Measurements from ENCODE around the gene IL18.

IL18 gene

DNA sequence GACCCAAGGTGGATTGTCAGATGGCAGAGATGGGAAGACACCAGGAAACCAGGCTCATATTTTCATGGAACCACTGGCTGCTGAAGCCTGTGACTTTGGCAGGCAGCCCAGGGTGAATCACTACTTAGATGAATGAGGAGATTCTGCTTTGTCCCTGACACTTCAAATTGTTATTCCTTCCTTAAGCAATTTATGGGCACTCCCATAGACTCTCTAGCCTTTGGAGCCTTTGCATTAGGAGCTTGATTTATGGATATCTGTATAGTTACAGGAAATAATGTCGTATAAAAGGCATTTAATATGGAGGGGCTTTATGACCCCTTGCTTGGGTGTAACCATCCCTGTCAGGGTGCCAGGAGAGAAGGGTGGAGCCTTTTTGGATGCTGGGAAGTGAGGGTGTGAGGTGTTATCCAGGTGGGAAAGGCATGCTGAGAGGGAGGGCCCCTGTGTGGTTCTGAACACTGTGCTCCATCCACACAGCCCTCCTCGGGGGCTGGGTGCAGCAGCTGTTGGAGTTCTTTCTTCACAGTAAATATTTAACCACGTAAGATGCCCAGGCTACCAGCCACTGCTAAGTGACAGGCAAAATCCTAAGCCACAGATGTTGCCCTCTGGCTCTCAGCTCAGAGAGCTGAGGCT lies 35.3 kb downstream of the IL18 start:
- H3K27me3 ChIP-seq (replicated peaks; ENCODE audit: control insufficient read depth, insufficient read depth, low read length, poor library complexity, severe bottlenecking) = no peaks in the 10 kb centered on the region
- H3K4me3 ChIP-seq (ENCODE audit: insufficient read depth, low read depth, low read length, poor library complexity, severe bottlenecking) = no peak overlapping the region
- H3K27ac ChIP-seq (ENCODE audit: insufficient read depth, low read length, poor library complexity, severe bottlenecking) = no peak overlapping the region
- H3K36me3 ChIP-seq (ENCODE audit: control insufficient read depth, insufficient read depth, low read length) = no peaks in the 10 kb centered on the region
- no peaks in the 10 kb centered on the region for H3K9me3 ChIP-seq (ENCODE audit: control insufficient read depth, low read length)
- no peak for DNase-seq
- H3K4me1 ChIP-seq (ENCODE audit: control insufficient read depth, insufficient read depth, low read length, poor library complexity, severe bottlenecking) = no peaks in the 10 kb centered on the region

DNA sequence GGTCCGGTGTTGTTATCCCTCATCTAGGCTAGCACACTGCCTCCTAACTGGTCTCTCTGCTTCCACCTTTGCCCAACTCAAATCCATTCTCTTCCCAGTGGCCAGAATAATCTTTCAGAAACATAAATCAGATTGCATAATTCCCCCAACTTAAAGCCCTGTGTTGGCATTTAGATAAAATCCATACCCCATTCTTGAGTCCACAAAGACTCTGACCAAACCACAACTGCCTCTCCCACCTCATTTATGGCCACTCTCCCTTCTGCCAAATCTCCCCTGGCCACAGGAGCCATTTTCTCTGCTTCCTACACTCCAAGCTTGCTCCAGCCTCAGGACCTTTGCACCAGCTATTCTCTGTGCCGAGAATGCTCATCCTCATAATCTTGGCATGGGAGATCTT lies 36.8 kb downstream of the IL18 start:
- H3K4me1 ChIP-seq (ENCODE audit: control insufficient read depth, insufficient read depth, low read length, poor library complexity, severe bottlenecking) = no peaks in the 10 kb centered on the region
- H3K27ac ChIP-seq (ENCODE audit: insufficient read depth, low read length, poor library complexity, severe bottlenecking) = no peak overlapping the region
- no peaks in the 10 kb centered on the region for H3K27me3 ChIP-seq (replicated peaks; ENCODE audit: control insufficient read depth, insufficient read depth, low read length, poor library complexity, severe bottlenecking)
- no peaks in the 10 kb centered on the region for H3K9me3 ChIP-seq (ENCODE audit: control insufficient read depth, low read length)
- no peak overlapping the region for H3K4me3 ChIP-seq (ENCODE audit: insufficient read depth, low read depth, low read length, poor library complexity, severe bottlenecking)
- no peak for DNase-seq
- no peaks in the 10 kb centered on the region for H3K36me3 ChIP-seq (ENCODE audit: control insufficient read depth, insufficient read depth, low read length)

DNA sequence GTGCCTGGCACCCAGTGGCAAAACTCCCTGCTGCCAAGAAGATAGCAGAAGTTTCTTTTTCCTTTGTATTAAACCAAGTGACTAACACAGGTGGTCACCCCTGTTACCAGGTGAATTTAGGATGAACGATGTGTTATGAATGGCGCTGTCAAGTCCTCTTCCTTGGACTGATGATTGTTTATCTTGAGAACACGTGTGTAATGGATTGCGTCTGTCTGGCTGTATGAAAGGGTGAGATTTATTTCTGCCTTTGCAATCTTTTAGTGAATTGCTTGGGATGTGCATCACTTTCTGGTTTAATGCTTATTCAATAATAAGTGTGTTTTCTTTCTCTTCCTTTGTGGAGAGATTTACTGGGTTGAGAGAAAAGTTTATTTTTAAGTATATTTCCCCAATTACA lies 40.8 kb downstream of the IL18 start:
- no peaks in the 10 kb centered on the region for H3K36me3 ChIP-seq (ENCODE audit: control insufficient read depth, insufficient read depth, low read length)
- no peaks in the 10 kb centered on the region for H3K27me3 ChIP-seq (replicated peaks; ENCODE audit: control insufficient read depth, insufficient read depth, low read length, poor library complexity, severe bottlenecking)
- H3K4me1 ChIP-seq (ENCODE audit: control insufficient read depth, insufficient read depth, low read length, poor library complexity, severe bottlenecking) = no peaks in the 10 kb centered on the region
- no peak for DNase-seq
- no peak overlapping the region for H3K4me3 ChIP-seq (ENCODE audit: insufficient read depth, low read depth, low read length, poor library complexity, severe bottlenecking)
- H3K27ac ChIP-seq (ENCODE audit: insufficient read depth, low read length, poor library complexity, severe bottlenecking) = no peak overlapping the region
- H3K9me3 ChIP-seq (ENCODE audit: control insufficient read depth, low read length) = no peaks in the 10 kb centered on the region

DNA sequence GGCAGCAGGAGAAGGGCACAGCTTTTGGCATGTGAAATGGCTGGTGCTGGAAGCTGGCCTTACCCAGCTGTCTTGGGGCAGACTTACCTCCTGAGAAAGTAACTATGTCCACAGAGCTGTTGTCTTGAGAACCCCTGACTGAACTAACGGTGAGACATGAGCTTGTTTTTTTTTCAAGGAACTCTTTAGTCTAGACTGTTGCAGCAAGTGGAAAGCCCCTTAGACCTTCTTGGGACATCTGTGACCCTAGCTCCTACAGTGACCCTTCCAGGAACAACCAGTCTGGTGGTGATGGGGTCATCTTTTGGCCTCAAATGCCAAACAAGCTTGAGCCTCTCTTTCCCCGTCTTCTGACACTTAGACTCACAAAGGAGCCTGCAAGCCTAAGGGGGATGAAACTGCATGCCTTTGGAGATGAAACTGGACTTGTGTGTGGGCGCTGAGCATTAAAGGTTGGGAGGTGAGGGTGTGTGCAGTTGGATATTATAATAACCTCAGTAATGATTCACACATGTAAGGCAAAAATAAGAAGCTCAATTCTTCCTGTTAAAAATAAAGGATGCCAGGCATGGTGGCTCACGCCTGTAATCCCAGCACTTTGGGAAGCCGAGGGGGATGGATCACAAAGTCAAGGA lies 41.8 kb downstream of the IL18 start:
- H3K4me3 ChIP-seq (ENCODE audit: insufficient read depth, low read depth, low read length, poor library complexity, severe bottlenecking) = no peak overlapping the region
- H3K9me3 ChIP-seq (ENCODE audit: control insufficient read depth, low read length) = no peaks in the 10 kb centered on the region
- no peaks in the 10 kb centered on the region for H3K4me1 ChIP-seq (ENCODE audit: control insufficient read depth, insufficient read depth, low read length, poor library complexity, severe bottlenecking)
- H3K27ac ChIP-seq (ENCODE audit: insufficient read depth, low read length, poor library complexity, severe bottlenecking) = no peak overlapping the region
- no peak for DNase-seq
- H3K36me3 ChIP-seq (ENCODE audit: control insufficient read depth, insufficient read depth, low read length) = no peaks in the 10 kb centered on the region
- H3K27me3 ChIP-seq (replicated peaks; ENCODE audit: control insufficient read depth, insufficient read depth, low read length, poor library complexity, severe bottlenecking) = no peaks in the 10 kb centered on the region

DNA sequence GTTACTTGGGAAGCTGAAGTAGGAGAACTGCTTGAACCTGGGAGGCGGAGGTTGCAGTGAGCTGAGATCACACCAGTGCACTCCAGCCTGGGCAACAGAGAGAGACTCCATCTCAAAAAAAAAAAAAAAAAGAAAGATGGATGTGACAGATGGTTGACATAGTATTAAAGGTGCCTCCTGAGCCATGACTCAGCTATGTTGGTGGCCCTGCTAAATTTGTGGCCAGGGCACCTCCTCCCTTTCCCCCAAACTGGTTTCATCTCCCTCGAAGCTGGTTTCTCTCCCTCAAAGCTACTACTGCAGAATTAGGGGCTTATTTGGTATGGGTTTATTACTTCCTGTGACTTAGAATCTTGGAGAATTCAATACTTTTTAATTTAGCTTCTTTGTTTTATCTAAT lies 45.7 kb downstream of the IL18 start:
- H3K27ac ChIP-seq (ENCODE audit: insufficient read depth, low read length, poor library complexity, severe bottlenecking) = no peak overlapping the region
- no peak overlapping the region for H3K4me3 ChIP-seq (ENCODE audit: insufficient read depth, low read depth, low read length, poor library complexity, severe bottlenecking)
- DNase-seq = no peak
- H3K36me3 ChIP-seq (ENCODE audit: control insufficient read depth, insufficient read depth, low read length) = no peaks in the 10 kb centered on the region
- H3K4me1 ChIP-seq (ENCODE audit: control insufficient read depth, insufficient read depth, low read length, poor library complexity, severe bottlenecking) = no peaks in the 10 kb centered on the region
- H3K27me3 ChIP-seq (replicated peaks; ENCODE audit: control insufficient read depth, insufficient read depth, low read length, poor library complexity, severe bottlenecking) = no peaks in the 10 kb centered on the region
- no peaks in the 10 kb centered on the region for H3K9me3 ChIP-seq (ENCODE audit: control insufficient read depth, low read length)

DNA sequence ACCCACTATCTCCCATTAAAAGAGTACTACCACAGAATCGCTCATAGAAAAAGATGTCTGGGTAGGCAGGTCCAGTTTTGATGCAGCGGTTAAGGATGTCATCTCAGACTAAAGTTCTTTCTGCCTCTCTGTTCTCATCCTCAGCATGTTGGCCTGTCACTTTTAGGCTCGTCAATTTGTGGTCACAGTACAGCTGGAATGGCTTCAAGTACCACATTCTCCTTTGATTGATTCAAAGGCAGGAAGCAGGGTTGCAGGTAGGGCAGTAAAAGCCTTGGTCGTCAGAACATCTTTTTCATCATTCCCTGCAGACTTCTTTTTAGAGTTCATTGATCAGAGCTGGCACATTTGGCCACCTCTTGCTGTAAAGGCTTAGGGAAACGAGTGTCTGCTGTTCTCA lies 48.5 kb downstream of the IL18 start:
- no peak overlapping the region for H3K4me3 ChIP-seq (ENCODE audit: insufficient read depth, low read depth, low read length, poor library complexity, severe bottlenecking)
- DNase-seq = no peak
- H3K9me3 ChIP-seq (ENCODE audit: control insufficient read depth, low read length) = no peaks in the 10 kb centered on the region
- H3K27me3 ChIP-seq (replicated peaks; ENCODE audit: control insufficient read depth, insufficient read depth, low read length, poor library complexity, severe bottlenecking) = no peaks in the 10 kb centered on the region
- no peak overlapping the region for H3K27ac ChIP-seq (ENCODE audit: insufficient read depth, low read length, poor library complexity, severe bottlenecking)
- H3K36me3 ChIP-seq (ENCODE audit: control insufficient read depth, insufficient read depth, low read length) = no peaks in the 10 kb centered on the region
- H3K4me1 ChIP-seq (ENCODE audit: control insufficient read depth, insufficient read depth, low read length, poor library complexity, severe bottlenecking) = no peaks in the 10 kb centered on the region

DNA sequence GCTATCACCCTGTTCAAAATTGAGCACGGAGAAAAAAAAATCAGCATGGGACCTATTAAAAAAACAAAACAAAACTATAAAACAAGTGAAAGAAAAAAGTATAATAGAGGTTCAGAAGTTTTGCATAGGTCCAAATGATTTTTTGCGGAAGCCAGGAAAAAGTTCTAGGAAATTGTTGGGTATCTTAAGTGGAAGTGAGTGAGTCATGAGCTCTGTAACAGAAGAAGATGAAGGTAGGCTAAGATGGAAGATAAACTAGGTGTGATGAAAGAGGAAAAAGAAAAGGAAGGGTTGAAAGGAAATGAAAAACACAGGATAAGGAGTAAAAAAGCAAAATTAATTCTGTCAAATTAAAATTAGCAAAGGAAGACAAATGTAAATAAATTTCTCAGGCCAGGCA lies 49.4 kb downstream of the IL18 start:
- H3K36me3 ChIP-seq (ENCODE audit: control insufficient read depth, insufficient read depth, low read length) = no peaks in the 10 kb centered on the region
- H3K4me3 ChIP-seq (ENCODE audit: insufficient read depth, low read depth, low read length, poor library complexity, severe bottlenecking) = no peak overlapping the region
- no peaks in the 10 kb centered on the region for H3K4me1 ChIP-seq (ENCODE audit: control insufficient read depth, insufficient read depth, low read length, poor library complexity, severe bottlenecking)
- no peaks in the 10 kb centered on the region for H3K9me3 ChIP-seq (ENCODE audit: control insufficient read depth, low read length)
- DNase-seq = no peak
- no peaks in the 10 kb centered on the region for H3K27me3 ChIP-seq (replicated peaks; ENCODE audit: control insufficient read depth, insufficient read depth, low read length, poor library complexity, severe bottlenecking)
- no peak overlapping the region for H3K27ac ChIP-seq (ENCODE audit: insufficient read depth, low read length, poor library complexity, severe bottlenecking)

DNA sequence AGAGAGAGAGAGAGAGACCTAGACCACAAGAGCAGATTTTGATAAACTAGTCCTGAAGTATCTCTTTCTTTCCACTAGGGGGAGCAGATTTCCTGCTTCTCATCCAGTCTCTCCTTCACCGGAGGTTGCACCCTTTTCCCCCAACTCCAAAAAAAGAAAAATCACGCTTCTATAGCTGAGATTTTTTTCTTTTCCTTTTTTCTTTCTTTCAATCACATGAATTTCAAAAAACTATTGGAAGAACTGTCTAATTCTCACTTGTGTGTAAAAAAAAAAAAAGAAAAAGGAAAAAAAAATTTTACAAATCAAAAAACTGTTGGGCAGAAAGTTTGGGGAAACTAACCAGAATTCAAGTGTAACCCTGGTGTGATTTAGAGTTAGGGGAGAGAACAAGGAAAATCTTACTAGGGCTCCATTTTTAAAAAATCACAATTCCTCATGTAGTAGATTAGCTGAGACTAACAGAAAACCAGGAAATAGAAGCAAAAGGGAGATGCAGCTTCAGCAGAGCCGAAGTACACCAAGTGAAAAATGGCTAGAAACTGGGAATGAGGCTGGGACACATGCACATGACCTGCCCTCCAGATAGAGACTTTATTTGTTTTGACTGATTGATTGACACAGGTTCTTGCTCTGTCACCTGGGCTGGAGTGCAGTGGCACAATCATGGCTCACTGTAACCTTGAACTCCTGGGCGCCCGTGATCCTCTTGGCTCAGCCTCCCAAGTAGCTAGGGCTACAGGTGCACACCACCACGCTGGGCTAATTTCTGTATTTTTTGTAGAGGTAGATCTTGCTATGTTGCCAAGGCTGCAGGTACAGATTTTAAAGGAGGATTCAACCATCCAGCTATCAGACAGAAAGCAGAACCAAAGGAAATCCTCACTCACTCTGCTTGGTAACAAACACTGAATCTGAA lies 50.1 kb downstream of the IL18 start:
- no peak overlapping the region for H3K4me3 ChIP-seq (ENCODE audit: insufficient read depth, low read depth, low read length, poor library complexity, severe bottlenecking)
- H3K27me3 ChIP-seq (replicated peaks; ENCODE audit: control insufficient read depth, insufficient read depth, low read length, poor library complexity, severe bottlenecking) = no peaks in the 10 kb centered on the region
- H3K27ac ChIP-seq (ENCODE audit: insufficient read depth, low read length, poor library complexity, severe bottlenecking) = no peak overlapping the region
- H3K9me3 ChIP-seq (ENCODE audit: control insufficient read depth, low read length) = no peaks in the 10 kb centered on the region
- DNase-seq = no peak
- no peaks in the 10 kb centered on the region for H3K36me3 ChIP-seq (ENCODE audit: control insufficient read depth, insufficient read depth, low read length)
- no peaks in the 10 kb centered on the region for H3K4me1 ChIP-seq (ENCODE audit: control insufficient read depth, insufficient read depth, low read length, poor library complexity, severe bottlenecking)

DNA sequence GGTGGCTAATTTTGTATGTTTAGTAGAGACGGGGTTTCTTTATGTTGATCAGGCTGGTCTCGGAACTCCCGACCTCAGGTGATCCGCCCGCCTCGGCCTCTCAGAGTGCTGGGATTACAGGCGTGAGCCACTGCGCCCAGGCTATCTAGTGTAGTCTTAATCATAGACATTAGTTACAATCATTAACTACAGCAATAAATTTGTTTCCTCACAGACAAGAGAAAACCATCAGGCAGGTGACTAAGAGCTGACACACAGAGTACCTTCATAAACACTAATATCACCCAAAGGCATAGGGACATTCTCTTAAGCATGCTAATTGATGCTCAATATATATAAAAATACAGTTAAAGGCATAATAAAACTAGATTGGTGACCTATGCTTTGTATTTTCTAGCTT lies 57.8 kb downstream of the IL18 start:
- Histone ChIP-seq H3K9me3 (ENCODE audit: control insufficient read depth, low read length) (no peaks in the 10 kb centered on the region), H3K4me1 (ENCODE audit: control insufficient read depth, insufficient read depth, low read length, poor library complexity, severe bottlenecking) (no peaks in the 10 kb centered on the region), H3K36me3 (ENCODE audit: control insufficient read depth, insufficient read depth, low read length) (no peaks in the 10 kb centered on the region), H3K4me3 (ENCODE audit: insufficient read depth, low read depth, low read length, poor library complexity, severe bottlenecking) (no peak overlapping the region), H3K27ac (ENCODE audit: insufficient read depth, low read length, poor library complexity, severe bottlenecking) (no peak overlapping the region), H3K27me3 (replicated peaks; ENCODE audit: control insufficient read depth, insufficient read depth, low read length, poor library complexity, severe bottlenecking) (no peaks in the 10 kb centered on the region)
- DNase-seq = no peak

DNA sequence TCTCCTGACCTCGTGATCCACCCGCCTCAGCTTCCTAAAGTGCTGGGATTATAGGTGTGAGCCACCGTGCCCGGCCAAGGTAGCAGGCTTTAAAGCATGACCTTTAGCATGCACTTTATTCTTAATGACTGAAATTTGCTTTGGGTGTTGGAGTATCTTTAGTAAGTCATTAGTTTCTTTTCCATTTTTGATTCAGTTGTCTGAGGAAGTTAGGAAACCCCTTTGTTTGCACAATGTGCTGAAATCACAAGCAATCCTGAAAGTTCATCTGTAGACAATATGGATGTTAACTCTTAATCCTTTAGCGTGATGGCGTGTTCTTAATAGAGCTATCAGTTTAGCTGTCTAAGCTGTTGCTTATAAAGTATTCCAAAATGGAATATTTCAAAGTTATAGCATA lies 60.4 kb downstream of the IL18 start:
- H3K4me3 ChIP-seq (ENCODE audit: insufficient read depth, low read depth, low read length, poor library complexity, severe bottlenecking) = no peak overlapping the region
- H3K27ac ChIP-seq (ENCODE audit: insufficient read depth, low read length, poor library complexity, severe bottlenecking) = no peak overlapping the region
- H3K9me3 ChIP-seq (ENCODE audit: control insufficient read depth, low read length) = no peaks in the 10 kb centered on the region
- H3K4me1 ChIP-seq (ENCODE audit: control insufficient read depth, insufficient read depth, low read length, poor library complexity, severe bottlenecking) = no peaks in the 10 kb centered on the region
- peaks cover 2% of the 10 kb centered on the region for H3K36me3 ChIP-seq (ENCODE audit: control insufficient read depth, insufficient read depth, low read length)
- no peaks in the 10 kb centered on the region for H3K27me3 ChIP-seq (replicated peaks; ENCODE audit: control insufficient read depth, insufficient read depth, low read length, poor library complexity, severe bottlenecking)
- no peak for DNase-seq

Data from effector memory CD4-positive, alpha-beta T cell (primary cell).